Measurements from ENCODE around the gene IMMT. TPM values are rescaled to one million over a fixed set of nuclear protein-coding genes. Genes with fewer than 3 reads are reported as not detected.
"Not testable (repeated sequence)": the region's sequence is repeated elsewhere in the genome, so short reads cannot be mapped to it uniquely, and the experiment has no call there.

IMMT gene
- polyA plus RNA-seq = 78.9 TPM
- long read RNA-seq, donor 1 = 0 reads
- long read RNA-seq, donor 2, partial matches to known transcripts = 199 of 221 reads
- long read RNA-seq, donor 2, other reads (novel, unspliced or antisense) = 20 of 221 reads
- long read RNA-seq, donor 3 = 0 reads
- long read RNA-seq, donor 4 = 0 reads
- long read RNA-seq, donor 5, partial matches to known transcripts = 11 of 13 reads
- long read RNA-seq, donor 5, other reads (novel, unspliced or antisense) = 0 of 13 reads
- long read RNA-seq, donor 6, partial matches to known transcripts = 7 of 11 reads
- long read RNA-seq, donor 6, other reads (novel, unspliced or antisense) = 0 of 11 reads
- long read RNA-seq, donor 7, partial matches to known transcripts = 0 of 3 reads
- long read RNA-seq, donor 7, other reads (novel, unspliced or antisense) = 0 of 3 reads
- long read RNA-seq, donor 8, partial matches to known transcripts = 45 of 98 reads
- long read RNA-seq, donor 8, other reads (novel, unspliced or antisense) = 49 of 98 reads
- long read RNA-seq, donor 9, partial matches to known transcripts = 19 of 27 reads
- long read RNA-seq, donor 9, other reads (novel, unspliced or antisense) = 6 of 27 reads
- long read RNA-seq, donor 10, partial matches to known transcripts = 0 of 14 reads
- long read RNA-seq, donor 10, other reads (novel, unspliced or antisense) = 11 of 14 reads
- long read RNA-seq, donor 11, partial matches to known transcripts = 0 of 7 reads
- long read RNA-seq, donor 11, other reads (novel, unspliced or antisense) = 6 of 7 reads

- peak; percentile 97 to 99 for DNase-seq
- H3K4me1 ChIP-seq (ENCODE audit: control insufficient read depth, insufficient read depth, low read length) = peaks cover 15% of the 10 kb centered on the region
- H3K27me3 ChIP-seq (ENCODE audit: control insufficient read depth, insufficient read depth, low read length) = no peaks in the 10 kb centered on the region
- no peaks in the 10 kb centered on the region for H3K36me3 ChIP-seq (ENCODE audit: control insufficient read depth, insufficient read depth, low read length)
- peak within 1 kb of the TSS; percentile 100 for H3K27ac ChIP-seq (ENCODE audit: low read length)
- H3K9me3 ChIP-seq (ENCODE audit: control insufficient read depth, low read depth, low read length) = no peaks in the 10 kb centered on the region
- no CpG with 5 or more reads among the region's 74 CpGs for WGBS (ENCODE audit: insufficient coverage, low lambda C conversion rate)
- peak within 1 kb of the TSS; percentile 100 for H3K4me3 ChIP-seq (ENCODE audit: low read length)
These were observed at the start of gene IMMT for GRCh38 chr2:86195055-86195807. Gene IMMT, minus strand, starts transcription at chr2:86195462. Its CDS starts 80 bp downstream, at chr2:86195382.

GRCh38 chr2:86244781-86245180 is 49.5 kb upstream of the IMMT start:
- H3K9me3 ChIP-seq (ENCODE audit: control insufficient read depth, low read depth, low read length); DNase-seq; H3K4me1 ChIP-seq (ENCODE audit: control insufficient read depth, insufficient read depth, low read length); H3K4me3 ChIP-seq (ENCODE audit: low read length); H3K27me3 ChIP-seq (ENCODE audit: control insufficient read depth, insufficient read depth, low read length); H3K36me3 ChIP-seq (ENCODE audit: control insufficient read depth, insufficient read depth, low read length): not testable (repeated sequence)
- WGBS (ENCODE audit: insufficient coverage, low lambda C conversion rate) = no CpG with 5 or more reads among the region's 5 CpGs
- H3K27ac ChIP-seq (ENCODE audit: low read length) = peak overlapping the region; percentile 20

- Histone ChIP-seq H3K4me3 (ENCODE audit: low read length) (no peak overlapping the region), H3K27me3 (ENCODE audit: control insufficient read depth, insufficient read depth, low read length) (no peaks in the 10 kb centered on the region), H3K27ac (ENCODE audit: low read length) (peak overlapping the region; percentile 11), H3K4me1 (ENCODE audit: control insufficient read depth, insufficient read depth, low read length) (peaks cover 5% of the 10 kb centered on the region), H3K36me3 (ENCODE audit: control insufficient read depth, insufficient read depth, low read length) (peaks cover 2% of the 10 kb centered on the region), H3K9me3 (ENCODE audit: control insufficient read depth, low read depth, low read length) (no peaks in the 10 kb centered on the region)
- WGBS (ENCODE audit: insufficient coverage, low lambda C conversion rate) = 87% methylated on average over 4 of the region's 5 CpGs
- DNase-seq = no peak
These were observed 48.9 kb upstream of the IMMT start for GRCh38 chr2:86243950-86244733.

- no peaks in the 10 kb centered on the region for H3K9me3 ChIP-seq (ENCODE audit: control insufficient read depth, low read depth, low read length)
- DNase-seq = no peak
- no CpG with 5 or more reads among the region's 6 CpGs for WGBS (ENCODE audit: insufficient coverage, low lambda C conversion rate)
These were observed 48.0 kb upstream of the IMMT start for GRCh38 chr2:86243272-86243671.

GRCh38 chr2:86241611-86242010 is 46.3 kb upstream of the IMMT start:
- no peaks in the 10 kb centered on the region for H3K9me3 ChIP-seq (ENCODE audit: control insufficient read depth, low read depth, low read length)
- no peak for DNase-seq
- no peak overlapping the region for H3K27ac ChIP-seq (ENCODE audit: low read length)
- H3K27me3 ChIP-seq (ENCODE audit: control insufficient read depth, insufficient read depth, low read length) = no peaks in the 10 kb centered on the region
- WGBS (ENCODE audit: insufficient coverage, low lambda C conversion rate) = no CpG with 5 or more reads among the region's 6 CpGs
- no peak overlapping the region for H3K4me3 ChIP-seq (ENCODE audit: low read length)
- H3K36me3 ChIP-seq (ENCODE audit: control insufficient read depth, insufficient read depth, low read length) = peaks cover 4% of the 10 kb centered on the region
- peaks cover 5% of the 10 kb centered on the region for H3K4me1 ChIP-seq (ENCODE audit: control insufficient read depth, insufficient read depth, low read length)

More at GRCh38 chr2:86243272-86243671, 48.0 kb upstream of the IMMT start:
- Histone ChIP-seq H3K4me1 (ENCODE audit: control insufficient read depth, insufficient read depth, low read length) (peaks cover 5% of the 10 kb centered on the region), H3K4me3 (ENCODE audit: low read length) (no peak overlapping the region), H3K27me3 (ENCODE audit: control insufficient read depth, insufficient read depth, low read length) (no peaks in the 10 kb centered on the region), H3K27ac (ENCODE audit: low read length) (no peak overlapping the region), H3K36me3 (ENCODE audit: control insufficient read depth, insufficient read depth, low read length) (peaks cover 4% of the 10 kb centered on the region)

- Histone ChIP-seq H3K27ac (ENCODE audit: low read length) (no peak overlapping the region), H3K4me3 (ENCODE audit: low read length) (no peak overlapping the region)
- WGBS (ENCODE audit: insufficient coverage, low lambda C conversion rate) = no CpG with 5 or more reads among the region's 14 CpGs
These were observed 45.0 kb upstream of the IMMT start for GRCh38 chr2:86240251-86240650.

GRCh38 chr2:86239745-86240144 is 44.5 kb upstream of the IMMT start:
- WGBS (ENCODE audit: insufficient coverage, low lambda C conversion rate) = no CpG with 5 or more reads among the region's 8 CpGs
- Histone ChIP-seq H3K4me1 (ENCODE audit: control insufficient read depth, insufficient read depth, low read length) (peaks cover 5% of the 10 kb centered on the region), H3K9me3 (ENCODE audit: control insufficient read depth, low read depth, low read length) (no peaks in the 10 kb centered on the region), H3K27ac (ENCODE audit: low read length) (no peak overlapping the region), H3K27me3 (ENCODE audit: control insufficient read depth, insufficient read depth, low read length) (no peaks in the 10 kb centered on the region), H3K36me3 (ENCODE audit: control insufficient read depth, insufficient read depth, low read length) (peaks cover 4% of the 10 kb centered on the region), H3K4me3 (ENCODE audit: low read length) (no peak overlapping the region)
- DNase-seq = no peak

More at GRCh38 chr2:86240251-86240650, 45.0 kb upstream of the IMMT start:
- Histone ChIP-seq H3K36me3 (ENCODE audit: control insufficient read depth, insufficient read depth, low read length) (peaks cover 4% of the 10 kb centered on the region), H3K27me3 (ENCODE audit: control insufficient read depth, insufficient read depth, low read length) (no peaks in the 10 kb centered on the region), H3K9me3 (ENCODE audit: control insufficient read depth, low read depth, low read length) (no peaks in the 10 kb centered on the region), H3K4me1 (ENCODE audit: control insufficient read depth, insufficient read depth, low read length) (peaks cover 5% of the 10 kb centered on the region)
- DNase-seq = no peak

GRCh38 chr2:86239326-86239725 is 44.1 kb upstream of the IMMT start:
- Histone ChIP-seq H3K4me1 (ENCODE audit: control insufficient read depth, insufficient read depth, low read length) (peaks cover under 1% of the 10 kb centered on the region), H3K27me3 (ENCODE audit: control insufficient read depth, insufficient read depth, low read length) (no peaks in the 10 kb centered on the region), H3K9me3 (ENCODE audit: control insufficient read depth, low read depth, low read length) (no peaks in the 10 kb centered on the region), H3K4me3 (ENCODE audit: low read length) (no peak overlapping the region), H3K36me3 (ENCODE audit: control insufficient read depth, insufficient read depth, low read length) (peaks cover 4% of the 10 kb centered on the region), H3K27ac (ENCODE audit: low read length) (no peak overlapping the region)
- no peak for DNase-seq
- WGBS (ENCODE audit: insufficient coverage, low lambda C conversion rate) = no CpG with 5 or more reads among the region's 4 CpGs

GRCh38 chr2:86238354-86238753 is 43.1 kb upstream of the IMMT start:
- no peak for DNase-seq
- Histone ChIP-seq H3K4me3 (ENCODE audit: low read length) (no peak overlapping the region), H3K27me3 (ENCODE audit: control insufficient read depth, insufficient read depth, low read length) (no peaks in the 10 kb centered on the region), H3K36me3 (ENCODE audit: control insufficient read depth, insufficient read depth, low read length) (peaks cover 4% of the 10 kb centered on the region), H3K4me1 (ENCODE audit: control insufficient read depth, insufficient read depth, low read length) (no peaks in the 10 kb centered on the region), H3K27ac (ENCODE audit: low read length) (no peak overlapping the region), H3K9me3 (ENCODE audit: control insufficient read depth, low read depth, low read length) (no peaks in the 10 kb centered on the region)
- 90% methylated on average over 2 of the region's 5 CpGs for WGBS (ENCODE audit: insufficient coverage, low lambda C conversion rate)

Measured in large intestine (tissue), 12 donors.